Kidney tubule cell (primary cell): Measurements from ENCODE around the gene DKKL1.

ENCODE experiments used
- DNase-seq: peaks from one replicate; pipeline ENCODE4 v3.0.0-alpha.2; 2018; ENCODE audit warnings: low spot score

DKKL1 gene

DNA sequence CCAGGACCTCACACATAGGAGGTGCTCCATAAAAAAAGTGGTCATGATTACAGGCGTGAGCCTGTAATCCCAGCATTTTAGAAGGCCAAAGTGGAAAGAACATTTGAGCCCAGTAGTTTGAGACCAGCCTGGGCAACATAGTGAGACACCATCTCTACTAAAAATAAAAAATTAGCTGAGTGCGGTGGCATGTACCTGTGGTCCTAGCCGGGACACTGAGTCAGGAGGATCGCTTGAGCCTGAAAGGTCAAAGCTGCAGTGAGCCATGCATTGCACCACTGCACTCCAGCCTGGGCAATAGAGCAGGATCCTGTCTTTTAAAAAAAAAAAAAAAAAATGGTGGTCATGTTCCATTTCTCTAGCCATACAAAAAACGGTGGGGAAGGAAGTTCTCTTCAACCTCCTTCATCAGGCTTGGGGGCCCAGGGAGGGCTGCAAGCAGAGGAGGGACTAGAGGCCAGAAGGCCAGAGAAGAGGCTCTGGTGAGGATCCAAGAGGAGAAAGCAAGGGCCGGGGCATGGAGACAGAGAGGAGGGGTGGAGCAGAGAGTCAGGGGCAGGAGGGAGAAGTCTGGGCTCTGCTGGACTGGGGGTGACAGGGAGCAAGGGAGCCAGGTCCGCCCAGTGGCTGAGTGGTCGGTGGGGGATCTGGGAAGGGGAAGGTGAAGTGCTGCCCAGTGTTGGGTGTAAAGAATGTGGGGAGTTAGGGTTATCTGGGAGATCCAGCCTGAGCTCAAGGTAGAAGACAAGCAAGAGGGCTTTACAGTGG, 33.2 kb downstream of the DKKL1 start:
- DNase-seq = no peak

GRCh38 chr19:49398001-49398615, 34.4 kb downstream of the DKKL1 start:
- no peak for DNase-seq

DNA sequence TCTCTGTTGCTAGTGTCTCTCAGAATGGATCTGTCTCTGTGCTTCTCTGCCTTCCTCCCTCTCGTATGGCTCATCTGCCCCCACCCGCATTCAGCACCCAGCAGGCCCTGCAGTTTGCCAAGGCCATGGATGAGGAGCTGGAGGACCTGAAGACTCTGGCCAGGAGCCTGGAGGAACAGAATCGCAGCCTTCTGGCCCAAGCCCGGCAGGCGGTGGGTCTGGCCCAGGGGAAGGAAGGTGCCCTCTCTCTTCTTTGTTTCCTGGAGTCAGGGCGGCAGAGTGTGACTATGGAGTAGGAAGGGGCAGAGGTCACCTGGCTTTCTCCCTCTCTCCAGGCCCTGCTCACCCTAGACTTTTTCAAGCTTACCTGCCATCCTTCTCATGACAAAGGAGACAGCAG, 35.3 kb downstream of the DKKL1 start:
- DNase-seq = no peak

- DNase-seq = peak; percentile 20
These were observed 36.4 kb downstream of the DKKL1 start for GRCh38 chr19:49400029-49400428.

GRCh38 chr19:49403404-49404187, 39.9 kb downstream of the DKKL1 start:
- DNase-seq = peak; percentile 43

GRCh38 chr19:49407079-49407478, 43.4 kb downstream of the DKKL1 start:
- no peak for DNase-seq

- no peak for DNase-seq
These were observed 43.9 kb downstream of the DKKL1 start for GRCh38 chr19:49407482-49408015.

DNA sequence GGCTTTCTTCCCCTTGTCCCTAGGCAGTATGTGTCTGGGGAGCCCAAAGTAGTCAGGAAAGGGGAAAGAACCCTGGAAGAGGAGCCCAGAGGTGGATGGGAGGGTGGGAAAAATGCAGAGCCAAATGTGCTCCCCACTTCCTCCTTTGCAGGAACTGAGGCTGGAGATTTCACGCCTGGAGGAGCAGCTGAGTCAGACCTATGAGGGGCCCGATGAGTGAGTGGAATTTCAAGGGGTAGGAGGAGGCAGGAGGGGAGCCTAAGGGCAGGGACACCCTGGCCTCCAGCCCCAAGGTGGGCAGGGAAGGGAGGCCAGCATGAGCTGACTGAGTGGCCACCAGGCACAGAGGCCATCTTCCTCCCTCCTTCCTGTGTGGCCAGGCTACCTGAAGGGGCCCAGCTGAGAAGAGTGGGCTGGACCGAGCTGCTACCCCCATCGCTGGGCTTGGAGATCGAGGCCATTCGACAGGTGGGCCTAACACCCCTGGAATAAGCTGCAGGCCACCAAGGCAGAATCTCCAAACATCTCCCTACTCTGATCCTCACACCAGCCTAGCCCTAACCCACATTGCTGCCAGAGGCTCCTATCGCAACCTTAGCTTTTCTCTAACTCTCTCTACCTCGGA, 45.3 kb downstream of the DKKL1 start:
- peak; percentile 85 for DNase-seq

- no peak for DNase-seq
These were observed 45.9 kb downstream of the DKKL1 start for GRCh38 chr19:49409441-49410029.

GRCh38 chr19:49411681-49412326, 48.1 kb downstream of the DKKL1 start:
- no peak for DNase-seq

GRCh38 chr19:49413348-49413747, 49.7 kb downstream of the DKKL1 start:
- no peak for DNase-seq

DNA sequence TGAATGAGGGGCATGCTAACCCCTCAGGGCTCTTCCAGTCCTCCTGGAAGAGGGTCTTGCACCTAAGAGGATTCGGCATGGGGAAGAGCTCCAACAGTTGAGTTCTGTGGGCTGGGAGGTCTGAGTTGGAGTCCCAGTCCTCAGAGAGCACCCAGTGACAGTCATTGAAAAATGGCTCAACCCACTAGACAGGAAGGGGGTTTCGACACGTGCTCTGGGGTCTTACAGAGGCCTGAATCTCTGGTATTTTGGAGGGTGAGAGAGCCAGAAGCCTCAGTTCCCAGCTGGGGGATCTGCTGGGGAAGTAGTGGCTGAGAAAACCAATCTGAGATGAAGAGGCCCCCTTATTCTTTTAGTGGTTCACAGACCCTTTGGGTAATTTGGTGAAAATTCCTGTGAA, 50.6 kb downstream of the DKKL1 start:
- DNase-seq = no peak

- DNase-seq = no peak
These were observed 51.6 kb downstream of the DKKL1 start for GRCh38 chr19:49415102-49415809.

DNA sequence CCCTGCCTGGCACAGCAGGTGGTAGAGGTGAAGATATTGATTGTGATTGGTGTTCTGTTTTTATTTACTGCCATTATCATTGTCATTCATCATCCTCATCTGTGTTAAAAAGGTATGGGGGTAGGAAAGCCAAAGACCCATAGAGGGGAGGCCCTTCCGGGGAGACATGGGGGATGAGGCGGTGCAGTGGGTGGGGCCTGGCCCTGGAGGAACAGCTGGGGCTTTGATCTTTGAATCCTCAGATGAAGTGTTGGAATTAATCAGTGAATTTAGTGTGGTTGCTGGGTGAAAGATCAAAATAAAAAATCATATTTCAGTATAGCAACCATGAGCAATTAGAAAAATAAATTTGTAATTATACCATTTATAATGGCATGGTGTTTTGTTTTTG, 52.1 kb downstream of the DKKL1 start:
- DNase-seq = no peak

GRCh38 chr19:49417088-49417487, 53.4 kb downstream of the DKKL1 start:
- DNase-seq = no peak

GRCh38 chr19:49418511-49418910, 54.8 kb downstream of the DKKL1 start:
- no peak for DNase-seq

- DNase-seq = no peak
These were observed 55.5 kb downstream of the DKKL1 start for GRCh38 chr19:49419173-49419572.

DNA sequence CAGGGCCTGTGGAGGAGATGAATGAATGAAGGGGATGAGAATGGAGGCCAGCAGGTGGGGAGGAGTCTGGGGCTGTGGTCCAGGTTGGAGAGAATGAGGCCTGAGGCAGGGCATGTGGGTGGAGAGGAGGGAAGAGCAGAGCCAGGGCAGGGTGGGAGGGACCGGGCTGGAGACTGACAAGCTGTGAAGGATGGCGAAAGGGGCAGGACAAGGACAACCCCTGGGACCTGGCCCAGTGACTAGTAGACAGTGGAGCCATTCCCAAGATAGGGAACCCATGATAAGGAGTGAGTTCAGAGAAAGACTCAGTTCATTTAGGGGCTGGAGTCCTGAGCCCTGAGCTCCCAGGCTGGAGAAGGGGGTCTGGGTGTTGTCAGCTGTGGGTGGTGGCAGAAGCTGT, 56.5 kb downstream of the DKKL1 start:
- no peak for DNase-seq

DNA sequence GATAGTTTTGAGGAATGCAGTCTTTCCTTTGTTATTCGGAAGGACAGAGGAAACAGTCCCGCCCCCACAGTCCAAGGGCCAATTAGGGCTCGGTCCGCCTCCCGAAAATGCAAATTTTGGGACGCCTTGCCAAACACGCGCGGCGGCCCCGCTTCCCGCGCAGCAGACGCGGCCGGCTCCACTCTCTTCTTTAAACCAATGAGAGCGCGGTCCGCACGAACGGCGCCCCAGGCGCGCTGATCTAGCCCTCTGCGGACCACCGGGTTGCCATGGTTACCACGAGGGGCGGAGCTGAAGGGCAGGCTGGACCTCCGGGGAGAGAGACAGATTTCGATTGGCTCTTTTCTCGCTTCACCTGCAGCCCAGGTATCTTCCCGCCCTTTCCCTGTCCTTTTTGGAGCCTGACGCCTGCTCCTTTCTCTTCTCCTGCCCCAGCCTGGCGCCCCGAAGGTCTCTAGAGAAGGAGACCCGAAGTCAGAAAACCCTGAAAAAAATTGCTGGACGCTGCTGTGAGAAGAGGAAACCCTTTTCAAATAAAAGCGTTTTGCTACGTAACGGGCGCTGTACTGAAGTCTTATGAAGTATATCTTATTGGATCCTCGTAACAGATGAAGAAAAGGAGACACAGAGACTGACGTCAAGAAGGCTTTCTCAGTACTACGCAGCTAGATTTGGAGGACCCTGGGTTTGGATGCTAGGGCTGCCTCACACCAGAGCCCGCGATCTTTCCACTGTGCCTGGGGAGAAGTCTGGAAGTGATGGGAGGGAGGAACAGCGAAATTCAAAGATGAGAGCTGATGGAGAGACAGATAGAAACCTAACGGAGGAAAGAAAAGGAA, 57.6 kb downstream of the DKKL1 start:
- DNase-seq = peak; percentile 23

DNA sequence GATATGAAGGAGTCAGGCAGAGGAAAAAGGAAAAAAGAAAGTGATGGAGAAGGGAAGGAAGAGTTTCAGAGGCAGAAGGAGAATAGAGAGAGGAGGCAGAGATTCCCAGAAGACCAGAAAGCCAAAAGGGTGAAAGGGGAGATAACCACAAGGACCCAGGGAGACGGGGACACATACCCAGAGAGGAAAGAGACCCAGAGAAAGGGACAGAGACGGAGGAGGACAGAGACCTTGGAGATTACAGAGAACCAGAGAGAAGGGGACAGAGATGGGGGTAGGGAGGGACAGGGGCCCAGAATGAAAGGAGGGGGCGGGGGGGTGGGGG, 58.2 kb downstream of the DKKL1 start:
- no peak for DNase-seq
